AG09319 (cell line): Measurements from ENCODE around the gene SAMD8.
A peak's percentile ranks its signal among the peaks of the same experiment; 100 is the strongest.
"Not testable (repeated sequence)": the region's sequence is repeated elsewhere in the genome, so short reads cannot be mapped to it uniquely, and the experiment has no call there.

Experiments
- DNase-seq: peaks from one replicate; pipeline ENCODE4 v3.0.0-alpha.2; 2010; ENCODE audit warnings: low read depth; ENCODE audit errors: extremely low read depth
- CTCF ChIP-seq: IDR thresholded peaks from 2 replicates; pipeline ENCODE4 v1.5.1; 2011; ENCODE audit warnings: low read depth, mild to moderate bottlenecking, inconsistent platforms, low read length, moderate library complexity

The SAMD8 gene

GRCh38 chr10:75189266-75190096, 78.0 kb downstream of the SAMD8 start:
- no peak for DNase-seq
- no peak for TF ChIP-seq CTCF

GRCh38 chr10:75191821-75192568, 80.5 kb downstream of the SAMD8 start:
- peak; percentile 84 for DNase-seq
- TF ChIP-seq CTCF: peak; percentile 30

- DNase-seq: not testable (repeated sequence)
Observed at GRCh38 chr10:75194625-75195024, 83.2 kb downstream of the SAMD8 start.

GRCh38 chr10:75195035-75195763, 83.7 kb downstream of the SAMD8 start:
- no peak for TF ChIP-seq CTCF
- peak; percentile 62 for DNase-seq

- no peak for DNase-seq
- TF ChIP-seq CTCF: no peak
Observed at GRCh38 chr10:75197066-75197465, 85.6 kb downstream of the SAMD8 start.

- TF ChIP-seq CTCF: no peak
- DNase-seq: no peak
Observed at GRCh38 chr10:75197906-75198305, 86.5 kb downstream of the SAMD8 start.

GRCh38 chr10:75199949-75200348, 88.5 kb downstream of the SAMD8 start:
- not testable (repeated sequence) for DNase-seq

GRCh38 chr10:75201793-75202307, 90.4 kb downstream of the SAMD8 start:
- no peak for TF ChIP-seq CTCF
- DNase-seq: no peak
